HG03460 (cell line): ENCODE results near the gene ERGIC1.
A peak's percentile ranks its signal among the peaks of the same experiment; 100 is the strongest.

Experiments
- ATAC-seq: cut with Tn5 transposase; IDR thresholded peaks from one replicate; pipeline ENCODE4 v1.9.1; 2021; ENCODE audit not compliant: unreplicated experiment

ERGIC1 gene

GRCh38 chr5:172915514-172915913 lies 81.5 kb downstream of the ERGIC1 start:
- ATAC-seq = no peak

GRCh38 chr5:172918421-172919371 lies 84.6 kb downstream of the ERGIC1 start:
- no peak for ATAC-seq

GRCh38 chr5:172919525-172920446 lies 85.7 kb downstream of the ERGIC1 start:
- ATAC-seq = no peak

GRCh38 chr5:172920447-172920849 lies 86.4 kb downstream of the ERGIC1 start:
- no peak for ATAC-seq

GRCh38 chr5:172920995-172921394 lies 86.9 kb downstream of the ERGIC1 start:
- no peak for ATAC-seq

- ATAC-seq = no peak
Measured at GRCh38 chr5:172921906-172922305, 87.9 kb downstream of the ERGIC1 start.

- no peak for ATAC-seq
Measured at GRCh38 chr5:172923539-172923938, 89.5 kb downstream of the ERGIC1 start.

GRCh38 chr5:172925336-172925948 lies 91.4 kb downstream of the ERGIC1 start:
- no peak for ATAC-seq

GRCh38 chr5:172926008-172926523 lies 92.0 kb downstream of the ERGIC1 start:
- no peak for ATAC-seq

- ATAC-seq = no peak
Measured at GRCh38 chr5:172926796-172927195, 92.7 kb downstream of the ERGIC1 start.

- no peak for ATAC-seq
Measured at GRCh38 chr5:172929371-172929838, 95.4 kb downstream of the ERGIC1 start.

GRCh38 chr5:172931001-172931536 lies 97.0 kb downstream of the ERGIC1 start:
- ATAC-seq = no peak

- ATAC-seq = peak; percentile 74
Measured at GRCh38 chr5:172932313-172933017, 98.4 kb downstream of the ERGIC1 start.

GRCh38 chr5:172933238-172933637 lies 99.2 kb downstream of the ERGIC1 start:
- ATAC-seq = no peak

- ATAC-seq = no peak
Measured at GRCh38 chr5:172935096-172935495, 101.0 kb downstream of the ERGIC1 start.

GRCh38 chr5:172936401-172936800 lies 102.3 kb downstream of the ERGIC1 start:
- no peak for ATAC-seq

GRCh38 chr5:172939071-172939470 lies 105.0 kb downstream of the ERGIC1 start:
- ATAC-seq = no peak

- ATAC-seq = no peak
Measured at GRCh38 chr5:172939611-172940267, 105.7 kb downstream of the ERGIC1 start.

GRCh38 chr5:172940268-172941066 lies 106.4 kb downstream of the ERGIC1 start:
- ATAC-seq = no peak
